Fibroblast of pulmonary artery (primary cell): Measurements from ENCODE around the gene RAB31.

Experiments
- DNase-seq: peaks from one replicate; pipeline ENCODE4 v3.0.0-alpha.2; 2010; ENCODE audit warnings: low read depth
- H3K4me3 ChIP-seq: replicated peaks from 2 replicates; pipeline ENCODE4 v1.5.1; 2011; ENCODE audit warnings: low read depth, mild to moderate bottlenecking, control low read depth, low read length, moderate library complexity
- CTCF ChIP-seq: IDR thresholded peaks from 2 replicates; pipeline ENCODE4 v1.5.1; 2011; ENCODE audit warnings: mild to moderate bottlenecking, control low read depth, low read length, inconsistent platforms; ENCODE audit errors: missing control alignments

RAB31 gene

GRCh38 chr18:9910661-9911060, 202.6 kb downstream of the RAB31 start:
- no peak for TF ChIP-seq CTCF
- no peak overlapping the region for H3K4me3 ChIP-seq

GRCh38 chr18:9911226-9911625, 203.1 kb downstream of the RAB31 start:
- TF ChIP-seq CTCF: no peak

More at GRCh38 chr18:9910661-9911060, 202.6 kb downstream of the RAB31 start:
- no peak for DNase-seq

More at GRCh38 chr18:9911226-9911625, 203.1 kb downstream of the RAB31 start:
- DNase-seq: no peak
- H3K4me3 ChIP-seq: no peak overlapping the region
